ENCODE results near the gene CST7. TPM values are rescaled to one million over a fixed set of nuclear protein-coding genes. Genes with fewer than 3 reads are reported as not detected.

CST7 gene
- total RNA-seq, 1 experiment from 2014 or later = not detected

DNA sequence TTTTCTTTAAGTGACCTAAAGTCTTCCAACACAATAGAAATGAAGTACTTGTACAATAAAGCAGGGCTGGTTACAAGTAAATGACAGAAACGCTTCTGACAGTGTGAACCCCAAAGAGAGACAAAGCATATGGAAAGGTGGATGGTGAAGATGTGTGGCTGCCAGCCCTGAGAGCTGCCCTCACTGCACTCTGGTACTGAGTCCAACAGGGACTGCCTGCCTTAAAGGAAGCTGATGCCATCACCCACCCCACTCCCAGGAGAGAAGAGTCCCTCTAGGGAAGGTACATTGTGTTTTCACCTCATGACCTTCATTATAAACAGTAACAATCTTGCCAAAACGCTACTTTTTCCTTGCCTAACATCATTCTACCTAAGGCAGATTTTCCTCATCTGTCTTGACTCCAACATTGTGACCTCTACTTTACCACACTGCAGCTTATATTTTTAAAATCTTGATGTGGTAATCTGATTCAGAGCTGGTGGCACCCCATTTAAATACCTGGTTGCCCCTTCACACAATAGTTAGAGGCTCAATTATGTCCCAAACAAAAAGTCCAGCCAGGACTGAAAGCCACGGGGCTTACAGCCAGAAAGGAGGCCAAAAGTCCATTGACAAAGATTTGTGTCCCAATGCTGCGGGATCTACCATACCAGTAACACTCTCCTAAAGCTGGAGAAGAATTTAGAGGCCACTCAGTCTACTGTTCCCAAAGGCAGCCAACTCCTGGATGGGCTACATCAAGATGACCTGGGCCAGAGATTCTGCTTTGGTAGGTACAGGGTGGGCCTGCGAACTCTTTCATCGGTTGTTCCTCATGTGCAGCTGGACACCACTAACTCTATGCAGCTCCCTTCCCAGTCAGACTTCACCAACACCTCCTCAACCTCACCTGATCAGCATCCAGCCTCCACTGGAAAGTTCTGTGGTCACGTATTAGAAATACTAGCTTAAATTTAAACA is 39.1 kb downstream of the CST7 start:
- ATAC-seq (no peak), DNase-seq (ENCODE audit: low read depth, low spot score) (no peak)
- no peak overlapping the region for H3K27ac ChIP-seq (ENCODE audit: low read length)
- POLR2A ChIA-PET = no interaction called here
- CTCF ChIA-PET = no interaction called here
- in situ Hi-C loops (cut with HindIII; ENCODE audit: low pct_unique_long_range_greater_than_20kb, low sequenced_read_pairs) = no loop called here
- peaks cover 18% of the 10 kb centered on the region for H3K4me1 ChIP-seq (ENCODE audit: control insufficient read depth, insufficient read depth, low read length)
- no peaks in the 10 kb centered on the region for H3K27me3 ChIP-seq (ENCODE audit: control insufficient read depth, insufficient read depth, low read length)
- BruUV-seq (replicated peaks) = no TSS peak
- intact Hi-C loops (cut with micrococcal nuclease; ENCODE audit: unreplicated experiment) = no loop called here
- no peaks in the 10 kb centered on the region for H3K9me3 ChIP-seq (ENCODE audit: control insufficient read depth, insufficient read depth, low read depth, low read length)
- TF ChIP-seq POLR2AphosphoS5 (IDR thresholded peaks at IDR 0.05; ENCODE audit: low read depth, low read length) (no peak), SIN3A (IDR thresholded peaks at IDR 0.05; ENCODE audit: borderline replicate concordance, insufficient read depth, low read depth, low read length) (no peak), TCF7L2 (IDR thresholded peaks at IDR 0.05; ENCODE audit: low read depth, low read length) (no peak)
- TF ChIP-seq, protein P1, sequence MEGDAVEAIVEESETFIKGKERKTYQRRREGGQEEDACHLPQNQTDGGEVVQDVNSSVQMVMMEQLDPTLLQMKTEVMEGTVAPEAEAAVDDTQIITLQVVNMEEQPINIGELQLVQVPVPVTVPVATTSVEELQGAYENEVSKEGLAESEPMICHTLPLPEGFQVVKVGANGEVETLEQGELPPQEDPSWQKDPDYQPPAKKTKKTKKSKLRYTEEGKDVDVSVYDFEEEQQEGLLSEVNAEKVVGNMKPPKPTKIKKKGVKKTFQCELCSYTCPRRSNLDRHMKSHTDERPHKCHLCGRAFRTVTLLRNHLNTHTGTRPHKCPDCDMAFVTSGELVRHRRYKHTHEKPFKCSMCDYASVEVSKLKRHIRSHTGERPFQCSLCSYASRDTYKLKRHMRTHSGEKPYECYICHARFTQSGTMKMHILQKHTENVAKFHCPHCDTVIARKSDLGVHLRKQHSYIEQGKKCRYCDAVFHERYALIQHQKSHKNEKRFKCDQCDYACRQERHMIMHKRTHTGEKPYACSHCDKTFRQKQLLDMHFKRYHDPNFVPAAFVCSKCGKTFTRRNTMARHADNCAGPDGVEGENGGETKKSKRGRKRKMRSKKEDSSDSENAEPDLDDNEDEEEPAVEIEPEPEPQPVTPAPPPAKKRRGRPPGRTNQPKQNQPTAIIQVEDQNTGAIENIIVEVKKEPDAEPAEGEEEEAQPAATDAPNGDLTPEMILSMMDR (IDR thresholded peaks at IDR 0.05) = no peak
- TF ChIP-seq, protein P2, sequence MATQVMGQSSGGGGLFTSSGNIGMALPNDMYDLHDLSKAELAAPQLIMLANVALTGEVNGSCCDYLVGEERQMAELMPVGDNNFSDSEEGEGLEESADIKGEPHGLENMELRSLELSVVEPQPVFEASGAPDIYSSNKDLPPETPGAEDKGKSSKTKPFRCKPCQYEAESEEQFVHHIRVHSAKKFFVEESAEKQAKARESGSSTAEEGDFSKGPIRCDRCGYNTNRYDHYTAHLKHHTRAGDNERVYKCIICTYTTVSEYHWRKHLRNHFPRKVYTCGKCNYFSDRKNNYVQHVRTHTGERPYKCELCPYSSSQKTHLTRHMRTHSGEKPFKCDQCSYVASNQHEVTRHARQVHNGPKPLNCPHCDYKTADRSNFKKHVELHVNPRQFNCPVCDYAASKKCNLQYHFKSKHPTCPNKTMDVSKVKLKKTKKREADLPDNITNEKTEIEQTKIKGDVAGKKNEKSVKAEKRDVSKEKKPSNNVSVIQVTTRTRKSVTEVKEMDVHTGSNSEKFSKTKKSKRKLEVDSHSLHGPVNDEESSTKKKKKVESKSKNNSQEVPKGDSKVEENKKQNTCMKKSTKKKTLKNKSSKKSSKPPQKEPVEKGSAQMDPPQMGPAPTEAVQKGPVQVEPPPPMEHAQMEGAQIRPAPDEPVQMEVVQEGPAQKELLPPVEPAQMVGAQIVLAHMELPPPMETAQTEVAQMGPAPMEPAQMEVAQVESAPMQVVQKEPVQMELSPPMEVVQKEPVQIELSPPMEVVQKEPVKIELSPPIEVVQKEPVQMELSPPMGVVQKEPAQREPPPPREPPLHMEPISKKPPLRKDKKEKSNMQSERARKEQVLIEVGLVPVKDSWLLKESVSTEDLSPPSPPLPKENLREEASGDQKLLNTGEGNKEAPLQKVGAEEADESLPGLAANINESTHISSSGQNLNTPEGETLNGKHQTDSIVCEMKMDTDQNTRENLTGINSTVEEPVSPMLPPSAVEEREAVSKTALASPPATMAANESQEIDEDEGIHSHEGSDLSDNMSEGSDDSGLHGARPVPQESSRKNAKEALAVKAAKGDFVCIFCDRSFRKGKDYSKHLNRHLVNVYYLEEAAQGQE (IDR thresholded peaks at IDR 0.05; ENCODE audit: insufficient read depth in 1 of 2, low read depth in 2 of 2, low read length in 1 of 2) = no peak
- no peak overlapping the region for H3K4me3 ChIP-seq (ENCODE audit: low read depth in 2 of 2, low read length in 2 of 2)
- no peaks in the 10 kb centered on the region; the same call in none of the 2 replicates for H3K36me3 ChIP-seq (ENCODE audit: control insufficient read depth, insufficient read depth, low read length)

DNA sequence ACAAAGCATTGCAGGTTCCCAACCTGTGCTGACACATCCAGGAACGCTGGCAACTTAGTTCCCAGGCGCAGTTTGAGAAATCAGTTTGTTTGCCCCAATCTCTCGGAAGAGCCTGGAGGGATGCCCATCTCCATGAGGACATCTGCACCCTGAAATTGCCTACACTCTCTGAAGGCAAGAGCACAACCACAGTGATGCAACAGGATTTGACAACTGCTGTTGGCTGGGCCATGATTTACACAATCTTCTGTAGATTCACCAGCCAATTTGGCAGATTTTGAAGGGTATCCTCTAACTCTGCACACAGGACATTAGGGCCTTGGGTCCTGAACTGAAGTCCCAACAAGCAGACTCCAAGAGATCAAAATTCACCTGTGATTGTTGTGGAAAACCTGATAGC is 40.1 kb downstream of the CST7 start:
- ATAC-seq (no peak), DNase-seq (ENCODE audit: low read depth, low spot score) (no peak)
- H3K27me3 ChIP-seq (ENCODE audit: control insufficient read depth, insufficient read depth, low read length) = no peaks in the 10 kb centered on the region
- no peaks in the 10 kb centered on the region; the same call in 1 of the 2 replicates for H3K36me3 ChIP-seq (ENCODE audit: control insufficient read depth, insufficient read depth, low read length)
- in situ Hi-C loops (cut with HindIII; ENCODE audit: low pct_unique_long_range_greater_than_20kb, low sequenced_read_pairs) (no loop called here), intact Hi-C loops (cut with micrococcal nuclease; ENCODE audit: unreplicated experiment) (no loop called here)
- BruUV-seq (replicated peaks) = no TSS peak
- CTCF ChIA-PET = no interaction called here
- peaks cover 28% of the 10 kb centered on the region for H3K4me1 ChIP-seq (ENCODE audit: control insufficient read depth, insufficient read depth, low read length)
- no peaks in the 10 kb centered on the region for H3K9me3 ChIP-seq (ENCODE audit: control insufficient read depth, insufficient read depth, low read depth, low read length)
- no peak overlapping the region for H3K27ac ChIP-seq (ENCODE audit: low read length)
- TF ChIP-seq SIN3A (IDR thresholded peaks at IDR 0.05; ENCODE audit: borderline replicate concordance, insufficient read depth, low read depth, low read length) (no peak), POLR2AphosphoS5 (IDR thresholded peaks at IDR 0.05; ENCODE audit: low read depth, low read length) (no peak), TCF7L2 (IDR thresholded peaks at IDR 0.05; ENCODE audit: low read depth, low read length) (no peak)
- TF ChIP-seq, protein P1 (IDR thresholded peaks at IDR 0.05) = no peak
- TF ChIP-seq, protein P2 (IDR thresholded peaks at IDR 0.05; ENCODE audit: insufficient read depth in 1 of 2, low read depth in 2 of 2, low read length in 1 of 2) = no peak
- H3K4me3 ChIP-seq (ENCODE audit: low read depth in 2 of 2, low read length in 2 of 2) = no peak overlapping the region
- POLR2A ChIA-PET = no interaction called here
